HG03354 (cell line): Measurements from ENCODE around the gene LRCH1.
A peak's percentile ranks its signal among the peaks of the same experiment; 100 is the strongest.
"Not testable (repeated sequence)": the region's sequence is repeated elsewhere in the genome, so short reads cannot be mapped to it uniquely, and the experiment has no call there.

ENCODE experiments used
- ATAC-seq: cut with Tn5 transposase; IDR thresholded peaks from one replicate; pipeline ENCODE4 v1.9.1; 2021; ENCODE audit warnings: mild to moderate bottlenecking; ENCODE audit not compliant: unreplicated experiment, poor library complexity, severe bottlenecking

The LRCH1 gene

DNA sequence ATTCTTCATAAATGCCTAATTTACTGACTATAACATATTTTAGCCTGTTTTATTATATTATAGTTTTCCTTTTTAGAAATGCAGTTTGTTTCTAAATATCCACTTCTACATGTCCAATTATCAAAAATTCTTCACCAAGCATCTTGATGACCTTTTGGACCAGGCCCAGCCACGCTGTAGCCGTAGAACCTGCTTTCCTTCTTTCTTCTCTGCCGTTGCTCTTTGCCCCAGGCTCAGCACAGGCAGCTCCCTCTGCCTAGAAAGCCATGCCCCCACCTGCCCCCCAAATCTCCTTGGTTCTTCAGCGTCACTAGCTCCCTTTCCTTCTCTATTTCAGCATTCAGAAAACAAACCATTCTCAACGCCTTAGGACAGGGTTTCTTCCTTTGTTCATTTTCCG lies 178.6 kb downstream of the LRCH1 start:
- ATAC-seq = no peak

- ATAC-seq = no peak
These were observed 182.5 kb downstream of the LRCH1 start for GRCh38 chr13:46735425-46735824.

- ATAC-seq = no peak
These were observed 183.8 kb downstream of the LRCH1 start for GRCh38 chr13:46736541-46737310.

GRCh38 chr13:46738055-46738454 lies 185.1 kb downstream of the LRCH1 start:
- ATAC-seq = no peak

- no peak for ATAC-seq
These were observed 185.8 kb downstream of the LRCH1 start for GRCh38 chr13:46738766-46739165.

GRCh38 chr13:46739447-46740098 lies 186.6 kb downstream of the LRCH1 start:
- ATAC-seq = no peak

- ATAC-seq = no peak
These were observed 190.2 kb downstream of the LRCH1 start for GRCh38 chr13:46743191-46743590.

- no peak for ATAC-seq
These were observed 192.1 kb downstream of the LRCH1 start for GRCh38 chr13:46745062-46745461.

- no peak for ATAC-seq
These were observed 192.7 kb downstream of the LRCH1 start for GRCh38 chr13:46745706-46746105.

- no peak for ATAC-seq
These were observed 194.3 kb downstream of the LRCH1 start for GRCh38 chr13:46747031-46747820.

DNA sequence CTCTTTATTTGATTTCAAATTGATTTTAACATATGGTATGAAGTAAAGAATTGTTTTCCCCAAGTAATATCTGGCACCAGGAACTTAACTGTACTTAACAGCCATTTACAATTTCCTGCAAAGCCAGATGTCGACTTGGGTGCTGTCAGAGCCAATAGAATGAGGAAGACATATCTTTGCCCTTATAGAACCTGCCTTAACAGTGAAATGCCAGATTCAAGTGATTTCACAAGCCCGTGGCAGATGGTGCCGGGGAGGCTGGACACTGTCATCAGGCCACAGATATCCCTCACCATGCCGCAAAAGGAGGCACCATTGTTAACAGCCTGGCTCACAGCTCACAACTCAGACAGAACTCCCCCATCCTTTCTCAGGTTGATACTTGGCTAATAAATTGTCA lies 195.3 kb downstream of the LRCH1 start:
- ATAC-seq = no peak

DNA sequence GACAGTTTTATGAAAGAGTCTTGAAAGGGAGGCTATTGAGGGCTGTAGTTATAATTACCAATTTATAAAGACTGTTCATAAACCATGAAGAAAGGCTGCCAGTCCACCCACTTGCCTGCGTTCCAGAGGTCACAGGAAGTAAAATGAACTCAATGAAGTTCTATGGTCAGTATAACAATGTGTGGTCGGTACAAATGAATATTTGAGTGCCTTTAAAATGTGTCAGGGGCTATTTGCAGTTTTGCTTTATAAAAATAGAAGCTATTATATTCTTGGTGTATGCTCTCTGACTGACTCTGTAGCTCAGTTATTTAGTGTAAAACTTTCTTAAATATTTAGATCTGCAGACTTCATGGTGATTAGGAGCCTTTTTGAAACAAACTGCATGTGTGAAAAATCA lies 197.0 kb downstream of the LRCH1 start:
- no peak for ATAC-seq

GRCh38 chr13:46751811-46752635 lies 199.1 kb downstream of the LRCH1 start:
- peak; percentile 78 for ATAC-seq

GRCh38 chr13:46753137-46753536 lies 200.2 kb downstream of the LRCH1 start:
- no peak for ATAC-seq

DNA sequence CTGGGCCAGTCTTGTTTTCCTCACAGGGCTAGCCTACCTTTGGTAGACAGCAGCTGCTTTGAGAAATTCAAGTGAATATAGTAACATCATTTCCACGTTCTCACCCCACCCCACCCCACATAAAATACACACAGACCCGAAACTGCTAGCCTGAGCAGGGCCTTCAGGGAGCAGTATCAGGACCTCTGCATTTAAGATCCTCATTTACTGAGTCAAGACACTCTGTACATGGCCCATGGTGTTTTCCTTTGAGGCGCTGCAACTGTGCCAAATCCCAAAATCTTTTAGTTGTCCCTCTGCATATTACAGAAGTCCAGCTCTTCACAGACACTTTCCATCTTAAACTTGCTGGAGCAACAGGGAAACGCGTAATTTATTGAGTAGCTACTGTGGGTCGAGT lies 200.9 kb downstream of the LRCH1 start:
- no peak for ATAC-seq

- no peak for ATAC-seq
These were observed 201.8 kb downstream of the LRCH1 start for GRCh38 chr13:46754812-46755211.

- ATAC-seq = not testable (repeated sequence)
These were observed 202.5 kb downstream of the LRCH1 start for GRCh38 chr13:46755508-46755907.

GRCh38 chr13:46756977-46757376 lies 204.0 kb downstream of the LRCH1 start:
- no peak for ATAC-seq

DNA sequence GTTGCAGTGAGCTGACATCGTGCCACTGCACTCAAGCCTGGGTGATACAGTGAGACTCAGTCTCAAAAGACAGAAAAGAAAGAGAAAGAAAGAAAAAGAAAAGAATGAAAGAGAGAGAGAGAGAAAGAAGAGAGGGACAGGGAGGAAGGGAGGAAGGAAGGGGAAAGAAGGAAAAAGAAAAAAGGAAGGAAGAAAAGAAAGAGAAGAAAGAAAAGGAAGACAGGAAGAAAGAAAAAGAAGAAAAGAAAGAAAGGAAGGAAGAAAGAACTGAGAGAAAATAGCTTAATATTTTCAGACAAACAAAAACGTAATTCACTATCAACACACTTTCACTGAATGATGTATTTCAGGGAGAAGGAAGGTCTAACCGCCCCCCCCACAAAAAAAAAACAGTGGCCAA lies 204.7 kb downstream of the LRCH1 start:
- no peak for ATAC-seq

- ATAC-seq = no peak
These were observed 206.9 kb downstream of the LRCH1 start for GRCh38 chr13:46759846-46760245.
